ENCODE results near the gene AKR1B1. TPM values are rescaled to one million over a fixed set of nuclear protein-coding genes. Genes with fewer than 3 reads are reported as not detected.

The AKR1B1 gene
- total and polyA plus RNA-seq, 2 donors (not counting 3 experiments of a cell fraction or from before 2014, with no cell fraction given), result 159 to 193 TPM

DNA sequence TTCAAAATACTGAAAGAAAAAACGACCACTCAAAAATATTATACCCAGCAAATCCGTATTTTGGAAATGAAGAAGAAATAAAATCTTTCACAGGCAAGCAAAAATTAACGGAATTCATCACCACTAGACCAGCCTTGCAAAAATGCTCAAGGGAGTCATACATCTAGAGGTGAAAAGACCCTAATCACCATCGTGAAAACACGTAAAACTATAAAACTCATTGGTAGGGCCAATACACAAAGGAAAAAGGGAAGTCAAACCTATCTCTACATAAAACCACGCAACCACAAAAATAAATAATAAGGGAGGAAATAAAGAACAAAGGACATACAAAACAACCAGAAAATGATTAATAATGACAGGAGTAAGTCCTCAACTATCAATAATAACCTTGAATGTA is 6.6 kb upstream of the AKR1B1 start:
- no peaks in the 10 kb centered on the region for H3K27me3 ChIP-seq (ENCODE audit: control insufficient read depth in 2 of 2, insufficient read depth in 2 of 2, low read length in 2 of 2)
- H3K79me2 ChIP-seq (ENCODE audit: control insufficient read depth, insufficient read depth, low read length), result no peaks in the 10 kb centered on the region
- no peak overlapping the region for H3K9ac ChIP-seq (replicated peaks; ENCODE audit: extremely low read depth, insufficient read depth, low read length)
- no peak overlapping the region for H3K4me3 ChIP-seq (replicated peaks in 1 of 3; ENCODE audit: insufficient read depth in 1 of 3, low read depth in 1 of 3, low read length in 3 of 3)
- TF ChIP-seq JUN (IDR thresholded peaks at IDR 0.05; ENCODE audit: borderline replicate concordance, insufficient read depth, insufficient read length, low read depth), result no peak
- TF ChIP-seq, protein P1, sequence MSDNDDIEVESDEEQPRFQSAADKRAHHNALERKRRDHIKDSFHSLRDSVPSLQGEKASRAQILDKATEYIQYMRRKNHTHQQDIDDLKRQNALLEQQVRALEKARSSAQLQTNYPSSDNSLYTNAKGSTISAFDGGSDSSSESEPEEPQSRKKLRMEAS (IDR thresholded peaks at IDR 0.05; ENCODE audit: insufficient read depth, insufficient read length), result no peak
- TF ChIP-seq FOS (IDR thresholded peaks at IDR 0.05; ENCODE audit: borderline replicate concordance, insufficient read depth, low read length), result no peak
- no peak for TF ChIP-seq EZH2 (IDR thresholded peaks at IDR 0.05; ENCODE audit: borderline replicate concordance, low read depth, low read length, severe bottlenecking)
- TF ChIP-seq, protein P2, sequence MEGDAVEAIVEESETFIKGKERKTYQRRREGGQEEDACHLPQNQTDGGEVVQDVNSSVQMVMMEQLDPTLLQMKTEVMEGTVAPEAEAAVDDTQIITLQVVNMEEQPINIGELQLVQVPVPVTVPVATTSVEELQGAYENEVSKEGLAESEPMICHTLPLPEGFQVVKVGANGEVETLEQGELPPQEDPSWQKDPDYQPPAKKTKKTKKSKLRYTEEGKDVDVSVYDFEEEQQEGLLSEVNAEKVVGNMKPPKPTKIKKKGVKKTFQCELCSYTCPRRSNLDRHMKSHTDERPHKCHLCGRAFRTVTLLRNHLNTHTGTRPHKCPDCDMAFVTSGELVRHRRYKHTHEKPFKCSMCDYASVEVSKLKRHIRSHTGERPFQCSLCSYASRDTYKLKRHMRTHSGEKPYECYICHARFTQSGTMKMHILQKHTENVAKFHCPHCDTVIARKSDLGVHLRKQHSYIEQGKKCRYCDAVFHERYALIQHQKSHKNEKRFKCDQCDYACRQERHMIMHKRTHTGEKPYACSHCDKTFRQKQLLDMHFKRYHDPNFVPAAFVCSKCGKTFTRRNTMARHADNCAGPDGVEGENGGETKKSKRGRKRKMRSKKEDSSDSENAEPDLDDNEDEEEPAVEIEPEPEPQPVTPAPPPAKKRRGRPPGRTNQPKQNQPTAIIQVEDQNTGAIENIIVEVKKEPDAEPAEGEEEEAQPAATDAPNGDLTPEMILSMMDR (IDR thresholded peaks at IDR 0.05; ENCODE audit: extremely low read depth in 1 of 2, insufficient read depth in 1 of 2, low read depth in 1 of 2, low read length in 2 of 2), result no peak
- TF ChIP-seq POLR2A (IDR thresholded peaks at IDR 0.05; ENCODE audit: low read depth, low read length), result no peak
- FAIRE-seq, result no peak
- no peaks in the 10 kb centered on the region for H3K4me1 ChIP-seq (ENCODE audit: control insufficient read depth, extremely low read depth, insufficient read depth, low read length)
- H3K9me3 ChIP-seq (replicated peaks; ENCODE audit: control insufficient read depth, insufficient read depth, low read length), result no peaks in the 10 kb centered on the region
- no peaks in the 10 kb centered on the region for H4K20me1 ChIP-seq (replicated peaks; ENCODE audit: control insufficient read depth, extremely low read depth, insufficient read depth, low read length)
- no peaks in the 10 kb centered on the region for H3K36me3 ChIP-seq (ENCODE audit: control insufficient read depth in 2 of 2, extremely low read depth in 1 of 2, insufficient read depth in 2 of 2, low read length in 2 of 2)
- ChIA-PET POLR2A (no interaction called here), CTCF (no interaction called here)
- no peak for DNase-seq (ENCODE audit: low read depth, low spot score)
- H3K27ac ChIP-seq (ENCODE audit: insufficient read depth, low read depth, low read length), result no peak overlapping the region
- H3K4me2 ChIP-seq (ENCODE audit: insufficient read depth, low read length), result no peak overlapping the region
- H2AFZ ChIP-seq (ENCODE audit: low read depth, low read length), result no peak overlapping the region
- H3K9me1 ChIP-seq (replicated peaks; ENCODE audit: control insufficient read depth, extremely low read depth, insufficient read depth, low read length), result no peaks in the 10 kb centered on the region
- intact Hi-C loops (cut with micrococcal nuclease), result no loop called here
- BruUV-seq (replicated peaks), result no TSS peak
- dilution Hi-C loops (cut with MboI; ENCODE audit: extremely low pct_ligation_motif_present, low sequenced_read_pairs), result no loop called here

DNA sequence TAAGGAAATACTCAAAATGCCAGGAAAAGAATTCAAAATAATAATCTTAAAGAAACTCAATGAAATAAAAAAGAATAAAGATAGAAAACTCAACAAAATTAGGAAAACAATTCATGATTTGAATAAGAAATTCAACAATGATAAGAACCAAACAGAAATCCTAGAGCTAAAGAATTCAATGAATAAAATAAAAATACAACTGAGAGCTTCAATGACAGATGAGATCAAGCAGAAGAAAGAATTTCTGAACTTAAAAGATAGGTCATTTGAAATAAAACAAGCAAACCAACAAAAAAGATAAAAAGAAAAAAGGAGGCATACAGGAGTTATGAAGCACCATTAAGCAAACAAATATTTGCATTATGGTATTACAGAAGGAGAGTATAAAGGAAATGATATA is 5.6 kb upstream of the AKR1B1 start:
- intact Hi-C loops (cut with micrococcal nuclease), result no loop called here
- FAIRE-seq, result no peak
- TF ChIP-seq FOS (IDR thresholded peaks at IDR 0.05; ENCODE audit: borderline replicate concordance, insufficient read depth, low read length), result no peak
- TF ChIP-seq POLR2A (IDR thresholded peaks at IDR 0.05; ENCODE audit: low read depth, low read length), result no peak
- no peak for TF ChIP-seq POLR2AphosphoS5 (IDR thresholded peaks at IDR 0.05; ENCODE audit: insufficient read depth, low read depth, low read length)
- TF ChIP-seq MYC (IDR thresholded peaks at IDR 0.05; ENCODE audit: low read depth, low read length), result no peak
- TF ChIP-seq, protein P2 (IDR thresholded peaks at IDR 0.05; ENCODE audit: extremely low read depth in 1 of 2, insufficient read depth in 1 of 2, low read depth in 1 of 2, low read length in 2 of 2), result no peak
- TF ChIP-seq, protein P1 (IDR thresholded peaks at IDR 0.05; ENCODE audit: insufficient read depth, insufficient read length), result no peak
- no peak for TF ChIP-seq EZH2 (IDR thresholded peaks at IDR 0.05; ENCODE audit: borderline replicate concordance, low read depth, low read length, severe bottlenecking)
- TF ChIP-seq JUN (IDR thresholded peaks at IDR 0.05; ENCODE audit: borderline replicate concordance, insufficient read depth, insufficient read length, low read depth), result no peak
- TF ChIP-seq GATA2 (IDR thresholded peaks at IDR 0.05; ENCODE audit: insufficient read depth, insufficient read length, low read depth, low read length), result no peak

More for the DNA sequence above, 5.6 kb upstream of the AKR1B1 start:
- H3K4me3 ChIP-seq (replicated peaks in 1 of 3; ENCODE audit: insufficient read depth in 1 of 3, low read depth in 1 of 3, low read length in 3 of 3), result no peak overlapping the region
- DNase-seq (ENCODE audit: low read depth, low spot score), result no peak
- no peaks in the 10 kb centered on the region for H3K9me3 ChIP-seq (replicated peaks; ENCODE audit: control insufficient read depth, insufficient read depth, low read length)
- no peaks in the 10 kb centered on the region for H3K79me2 ChIP-seq (ENCODE audit: control insufficient read depth, insufficient read depth, low read length)
- ChIA-PET CTCF (interaction anchor here (0.9 kb wide), 1 partner anchor 9 kb away, joined by 3 read pairs; no protein-coding TSS in a partner anchor), POLR2A (no interaction called here)
- no peaks in the 10 kb centered on the region for H4K20me1 ChIP-seq (replicated peaks; ENCODE audit: control insufficient read depth, extremely low read depth, insufficient read depth, low read length)
- no peak overlapping the region for H3K27ac ChIP-seq (ENCODE audit: insufficient read depth, low read depth, low read length)
- H3K27me3 ChIP-seq (ENCODE audit: control insufficient read depth in 2 of 2, insufficient read depth in 2 of 2, low read length in 2 of 2), result no peaks in the 10 kb centered on the region
- no peak overlapping the region for H3K9ac ChIP-seq (replicated peaks; ENCODE audit: extremely low read depth, insufficient read depth, low read length)
- H3K4me1 ChIP-seq (ENCODE audit: control insufficient read depth, extremely low read depth, insufficient read depth, low read length), result peaks cover under 1% of the 10 kb centered on the region
- dilution Hi-C loops (cut with MboI; ENCODE audit: extremely low pct_ligation_motif_present, low sequenced_read_pairs), result no loop called here
- H2AFZ ChIP-seq (ENCODE audit: low read depth, low read length), result no peak overlapping the region
- H3K36me3 ChIP-seq (ENCODE audit: control insufficient read depth in 2 of 2, extremely low read depth in 1 of 2, insufficient read depth in 2 of 2, low read length in 2 of 2), result no peaks in the 10 kb centered on the region
- H3K4me2 ChIP-seq (ENCODE audit: insufficient read depth, low read length), result no peak overlapping the region
- no peaks in the 10 kb centered on the region for H3K9me1 ChIP-seq (replicated peaks; ENCODE audit: control insufficient read depth, extremely low read depth, insufficient read depth, low read length)
- no TSS peak for BruUV-seq (replicated peaks)

All from endothelial cell of umbilical vein (primary cell).